Ascending aorta (tissue), 2 donors: ENCODE data around the gene SERGEF. TPM values are rescaled to one million over a fixed set of nuclear protein-coding genes. Genes with fewer than 3 reads are reported as not detected.

ENCODE experiments used
- DNase-seq, 2 donors: peaks; one replicate each; pipeline ENCODE4 v3.0.0-alpha.2; 2019; ENCODE audit warnings: low spot score in 2 of 2
- H3K27ac ChIP-seq, 2 donors: fragments of 200-600 bp; sonication (generic); one replicate each; pipeline ENCODE4 v1.5.1; 2016 to 2017; ENCODE audit warnings: mild to moderate bottlenecking in 1 of 2
- H3K27me3 ChIP-seq: fragments of 200-600 bp; sonication (generic); one replicate; pipeline ENCODE4 v1.5.1; 2017
- H3K36me3 ChIP-seq, 2 donors: fragments of 200-600 bp; sonication (generic); one replicate each; pipeline ENCODE4 v1.5.1; 2016
- H3K4me1 ChIP-seq, 2 donors: fragments of 200-600 bp; sonication (generic); one replicate each; pipeline ENCODE4 v1.5.1; 2016 to 2017; ENCODE audit warnings: mild to moderate bottlenecking in 1 of 2
- H3K4me3 ChIP-seq, 2 donors: fragments of 200-600 bp; sonication (generic); one replicate each; pipeline ENCODE4 v1.5.1; 2016 to 2017; ENCODE audit warnings: mild to moderate bottlenecking in 1 of 2
- H3K9me3 ChIP-seq, 2 donors: fragments of 200-600 bp; sonication (generic); one replicate each; pipeline ENCODE4 v1.5.1; 2016
- CTCF ChIP-seq, 3 experiments: fragments of 200-600 bp in 2 of 3; fragments of 450-650 bp in 1 of 3; sonication (generic) in 2 of 3; IDR thresholded peaks; one replicate each; pipeline ENCODE4 v1.5.1; 2016 to 2019; ENCODE audit warnings: antibody characterized with exemption in 3 of 3, mild to moderate bottlenecking in 1 of 3, moderate library complexity in 1 of 3
- intact Hi-C: fragments of 100-400 bp; cut with DNase I; formaldehyde crosslinking; loops from one replicate; pipeline ENCODE4 v1.15.1; 2023
- total RNA-seq: library from RNA; depleted of rRNA; stranded (reverse); fragments of >200 nt; gene quantifications from one replicate; pipeline ENCODE4 v1.1.0, GENCODE V29; 2016

The SERGEF gene
- total RNA-seq, 1 donor from 2014 or later: 13.6 TPM

- Histone ChIP-seq H3K27me3 (no peaks in the 10 kb centered on the region), H3K9me3 (no peaks in the 10 kb centered on the region), H3K36me3 (peaks cover 0 to 12% of the 10 kb centered on the region in 2 donors), H3K4me3 (no peak overlapping the region), H3K4me1 (no peaks in the 10 kb centered on the region), H3K27ac (no peak overlapping the region)
- TF ChIP-seq CTCF (IDR thresholded peaks at IDR 0.05): no peak
- DNase-seq: no peak
- intact Hi-C loops: no loop called here
Measured at GRCh38 chr11:17921659-17922415, 91.0 kb downstream of the SERGEF start.

- no peak for DNase-seq
- Histone ChIP-seq H3K36me3 (peaks cover 0 to 12% of the 10 kb centered on the region in 2 donors), H3K4me3 (no peak overlapping the region), H3K9me3 (no peaks in the 10 kb centered on the region), H3K27ac (no peak overlapping the region), H3K27me3 (no peaks in the 10 kb centered on the region), H3K4me1 (no peaks in the 10 kb centered on the region)
- no peak for TF ChIP-seq CTCF (IDR thresholded peaks at IDR 0.05)
- intact Hi-C loops: no loop called here
Measured at GRCh38 chr11:17918049-17918605, 94.7 kb downstream of the SERGEF start.

DNA sequence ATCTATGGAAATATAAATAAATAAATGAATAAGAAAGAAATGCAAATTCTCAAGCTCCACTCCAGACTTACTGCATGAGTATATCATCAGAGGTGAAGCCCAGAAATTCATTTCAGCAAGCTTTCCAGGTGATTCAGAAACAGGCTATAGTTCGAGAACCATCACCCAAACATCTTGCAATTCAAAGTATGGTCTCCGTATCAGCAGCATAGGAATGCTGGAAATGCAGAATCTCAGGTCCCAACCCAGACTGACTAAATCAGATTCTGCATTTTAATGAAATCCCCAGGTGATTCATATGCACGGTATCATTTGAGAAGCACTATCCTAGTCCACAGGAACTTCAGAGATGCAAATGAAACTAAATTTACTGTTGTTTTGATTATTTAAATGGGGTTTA is 95.3 kb downstream of the SERGEF start:
- H3K9me3 ChIP-seq: no peaks in the 10 kb centered on the region
- intact Hi-C loops: no loop called here
- H3K27me3 ChIP-seq: no peaks in the 10 kb centered on the region
- no peak for DNase-seq
- no peak overlapping the region for H3K4me3 ChIP-seq
- no peak for TF ChIP-seq CTCF (IDR thresholded peaks at IDR 0.05)
- H3K27ac ChIP-seq: no peak overlapping the region
- H3K36me3 ChIP-seq: peaks cover 0 to 12% of the 10 kb centered on the region in 2 donors
- no peaks in the 10 kb centered on the region for H3K4me1 ChIP-seq

DNA sequence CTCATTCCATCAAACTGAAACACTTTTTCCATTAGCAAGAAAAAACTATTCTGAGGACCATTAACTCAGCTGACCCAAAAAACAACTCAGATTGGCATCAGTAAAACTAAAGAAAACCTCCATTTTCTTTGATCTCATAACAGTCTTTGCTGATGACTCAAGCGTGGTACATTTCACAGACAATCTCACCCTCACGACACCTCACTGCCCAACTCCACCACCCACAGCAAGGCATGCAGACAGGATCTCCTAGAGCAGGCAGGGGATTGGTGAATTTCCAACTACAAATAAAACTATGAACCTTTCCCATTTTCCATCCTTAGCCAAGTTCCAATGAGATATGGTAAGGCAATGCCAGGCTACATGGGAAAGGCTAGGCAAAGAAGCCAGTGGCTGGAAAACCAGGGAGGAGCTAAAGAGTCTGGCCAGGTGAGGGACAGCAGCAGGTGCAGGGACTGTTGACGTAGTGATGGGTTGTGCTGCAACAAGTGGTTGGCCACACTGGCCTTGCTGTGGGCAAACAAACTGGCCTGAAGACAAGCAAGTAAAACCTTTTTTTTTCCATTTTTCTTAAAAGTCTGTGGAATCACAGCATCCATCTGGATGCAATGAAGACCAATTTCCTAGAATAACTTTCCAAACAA is 97.2 kb downstream of the SERGEF start:
- intact Hi-C loops: no loop called here
- peaks cover 0 to 12% of the 10 kb centered on the region in 2 donors for H3K36me3 ChIP-seq
- DNase-seq: no peak
- no peaks in the 10 kb centered on the region for H3K9me3 ChIP-seq
- no peaks in the 10 kb centered on the region for H3K4me1 ChIP-seq
- no peak overlapping the region for H3K4me3 ChIP-seq
- no peak overlapping the region for H3K27ac ChIP-seq
- TF ChIP-seq CTCF (IDR thresholded peaks at IDR 0.05): no peak
- no peaks in the 10 kb centered on the region for H3K27me3 ChIP-seq

DNA sequence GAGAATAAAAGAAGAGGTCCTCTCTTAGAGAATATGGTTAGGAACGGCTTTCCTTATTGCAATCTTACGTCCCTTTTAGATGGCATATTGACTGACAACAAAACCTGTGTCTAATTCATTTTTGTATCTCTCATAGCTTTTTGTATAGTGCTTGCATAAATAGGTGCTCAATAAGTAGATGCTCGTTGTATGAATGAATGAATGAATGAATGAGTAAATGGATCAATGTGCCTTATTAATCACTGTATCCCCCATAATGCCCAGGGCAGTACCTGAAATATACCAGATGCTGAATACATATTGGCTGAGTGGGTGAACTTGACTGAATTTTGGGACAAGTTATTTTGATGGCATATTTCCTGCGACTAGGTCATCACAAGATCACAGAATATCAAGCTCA is 97.9 kb downstream of the SERGEF start:
- intact Hi-C loops: no loop called here
- H3K36me3 ChIP-seq: peaks cover 0 to 12% of the 10 kb centered on the region in 2 donors
- H3K27me3 ChIP-seq: no peaks in the 10 kb centered on the region
- no peak overlapping the region for H3K4me3 ChIP-seq
- no peaks in the 10 kb centered on the region for H3K9me3 ChIP-seq
- no peaks in the 10 kb centered on the region for H3K4me1 ChIP-seq
- no peak for DNase-seq
- no peak for TF ChIP-seq CTCF (IDR thresholded peaks at IDR 0.05)
- H3K27ac ChIP-seq: no peak overlapping the region
